IMR-90 (cell line): ENCODE results near the gene HMOX2. TPM values are rescaled to one million over a fixed set of nuclear protein-coding genes. Genes with fewer than 3 reads are reported as not detected.

ENCODE experiments used
- ATAC-seq: fragments of 200-7000 bp; cut with Tn5 transposase; 2 replicates; pipeline ENCODE4 v1.9.1; 2020; ENCODE audit warnings: low read depth, mild to moderate bottlenecking, moderate library complexity
- BruUV-seq: library from RNA; stranded (reverse); fragments of 400-500 nt; replicated peaks from 2 replicates; lab custom pipeline; 2021; lab: Mats Ljungman, UMichigan
- CTCF ChIA-PET: fragments of 300-600 bp; formaldehyde crosslinking; extraction: SDS; loops from one replicate; lab custom pipeline; 2021; ENCODE audit warnings: antibody characterized with exemption; lab: Yijun Ruan, JAX
- POLR2A ChIA-PET: fragments of 300-600 bp; sonication (Branson Sonifier 250); formaldehyde crosslinking; loops from one replicate; lab custom pipeline; 2022; ENCODE audit warnings: antibody characterized with exemption; ENCODE audit not compliant: unreplicated experiment; lab: Charles Lee
- DNase-seq: peaks from one replicate; pipeline ENCODE4 v3.0.0; 2013
- H2AFZ ChIP-seq: replicated peaks from 2 replicates; pipeline ENCODE3; 2013; ENCODE audit warnings: low read length, mild to moderate bottlenecking; ENCODE audit not compliant: poor library complexity
- H2AK5ac ChIP-seq: 2 replicates; pipeline ENCODE4 v1.6.1; 2013; ENCODE audit warnings: low read depth, low read length, inconsistent platforms
- H2AK9ac ChIP-seq: replicated peaks from 2 replicates; pipeline ENCODE3; 2013; ENCODE audit warnings: mild to moderate bottlenecking, low read depth, low read length, moderate library complexity; ENCODE audit not compliant: poor library complexity
- H2BK120ac ChIP-seq: 2 replicates; pipeline ENCODE4 v1.6.1; 2013; ENCODE audit warnings: low read depth, low read length, inconsistent platforms
- H2BK15ac ChIP-seq: 3 replicates; pipeline ENCODE4 v1.6.1; 2013; ENCODE audit warnings: low read depth, low read length, inconsistent platforms
- H2BK20ac ChIP-seq: 2 replicates; pipeline ENCODE4 v1.6.1; 2013; ENCODE audit warnings: low read depth, mild to moderate bottlenecking, inconsistent platforms, low read length, moderate library complexity
- H2BK5ac ChIP-seq: 2 replicates; pipeline ENCODE4 v1.6.1; 2013; ENCODE audit warnings: mild to moderate bottlenecking, low read depth, low read length, inconsistent platforms; ENCODE audit not compliant: poor library complexity, severe bottlenecking
- H3K14ac ChIP-seq: replicated peaks from 2 replicates; pipeline ENCODE4 v1.6.1; 2013; ENCODE audit warnings: low read depth, low read length, inconsistent platforms
- H3K18ac ChIP-seq: 2 replicates; pipeline ENCODE4 v1.6.1; 2013; ENCODE audit warnings: low read depth, low read length, control low read depth
- H3K23ac ChIP-seq: 2 replicates; pipeline ENCODE4 v1.6.1; 2013; ENCODE audit warnings: low read depth, low read length, inconsistent platforms
- H3K27ac ChIP-seq: 2 replicates; pipeline ENCODE4 v1.5.1; 2013; ENCODE audit warnings: mild to moderate bottlenecking, control low read depth, low read length; ENCODE audit not compliant: insufficient read depth
- H3K27me3 ChIP-seq: 2 replicates; pipeline ENCODE4 v1.6.1; 2013; ENCODE audit warnings: low read length; ENCODE audit not compliant: control insufficient read depth, insufficient read depth
- H3K36me3 ChIP-seq: 2 replicates; pipeline ENCODE4 v1.6.1; 2013; ENCODE audit warnings: low read length, mixed read lengths; ENCODE audit not compliant: control insufficient read depth, insufficient read depth
- H3K4ac ChIP-seq: 2 replicates; pipeline ENCODE4 v1.6.1; 2013; ENCODE audit warnings: low read depth, low read length, inconsistent platforms
- H3K4me1 ChIP-seq: 2 replicates; pipeline ENCODE4 v1.6.1; 2013; ENCODE audit warnings: low read length, mixed read lengths; ENCODE audit not compliant: control insufficient read depth, insufficient read depth
- H3K4me2 ChIP-seq: 2 replicates; pipeline ENCODE4 v1.6.1; 2013; ENCODE audit warnings: low read depth, mild to moderate bottlenecking, control low read depth, low read length, moderate library complexity
- H3K4me3 ChIP-seq: 2 replicates; pipeline ENCODE4 v1.5.1; 2013; ENCODE audit warnings: low read depth, mild to moderate bottlenecking, control low read depth, low read length, moderate library complexity; ENCODE audit not compliant: insufficient read depth
- H3K56ac ChIP-seq: 2 replicates; pipeline ENCODE4 v1.6.1; 2013; ENCODE audit warnings: low read length, inconsistent platforms; ENCODE audit not compliant: insufficient read depth; ENCODE audit errors: extremely low read depth
- H3K79me1 ChIP-seq, 2 experiments: 2 replicates each; pipeline ENCODE4 v1.6.1; 2013; ENCODE audit warnings: low read length in 2 of 2, inconsistent platforms in 1 of 2, low read depth in 1 of 2
- H3K9ac ChIP-seq: 2 replicates; pipeline ENCODE4 v1.6.1; 2013; ENCODE audit warnings: low read depth, low read length, control low read depth
- H3K9me1 ChIP-seq: 2 replicates; pipeline ENCODE4 v1.6.1; 2013; ENCODE audit warnings: low read length, inconsistent platforms; ENCODE audit not compliant: insufficient read depth
- H3K9me3 ChIP-seq: 2 replicates; pipeline ENCODE4 v1.6.1; 2013; ENCODE audit warnings: low read length; ENCODE audit not compliant: control insufficient read depth, insufficient read depth
- H4K20me1 ChIP-seq: 2 replicates; pipeline ENCODE4 v1.6.1; 2013; ENCODE audit warnings: low read length, inconsistent platforms; ENCODE audit not compliant: insufficient read depth
- H4K5ac ChIP-seq: 2 replicates; pipeline ENCODE4 v1.6.1; 2013; ENCODE audit warnings: mild to moderate bottlenecking, low read depth, low read length, control low read depth
- H4K8ac ChIP-seq, 2 experiments: 2 replicates each; pipeline ENCODE4 v1.6.1; 2013; ENCODE audit warnings: low read depth in 2 of 2, low read length in 2 of 2, control low read depth in 1 of 2, inconsistent platforms in 1 of 2
- H4K91ac ChIP-seq: 2 replicates; pipeline ENCODE4 v1.6.1; 2013; ENCODE audit warnings: low read depth, low read length, inconsistent platforms; ENCODE audit not compliant: insufficient read depth
- BHLHE40 ChIP-seq: fragments of 150-350 bp; IDR thresholded peaks from 2 replicates; pipeline ENCODE4 v1.6.1; 2016; ENCODE audit warnings: mild to moderate bottlenecking, low read depth, low read length
- CEBPB ChIP-seq: IDR thresholded peaks from 2 replicates; pipeline ENCODE4 v1.6.1; 2012; ENCODE audit warnings: low read depth, low read length, improper control_type of control experiment
- CHD1 ChIP-seq: IDR thresholded peaks from 2 replicates; pipeline ENCODE4 v1.6.1; 2012; ENCODE audit warnings: low read depth, low read length, improper control_type of control experiment
- CTCF ChIP-seq: conservative IDR thresholded peaks from 2 replicates; pipeline ENCODE4 v1.5.1; 2012; ENCODE audit warnings: mild to moderate bottlenecking, low read depth, low read length, improper control_type of control experiment
- ELK1 ChIP-seq: fragments of 150-350 bp; IDR thresholded peaks from 2 replicates; pipeline ENCODE4 v1.6.1; 2016; ENCODE audit warnings: low read depth, mild to moderate bottlenecking, low read length, moderate library complexity, borderline replicate concordance
- FOS ChIP-seq: fragments of 150-350 bp; IDR thresholded peaks from 2 replicates; pipeline ENCODE4 v1.6.1; 2016; ENCODE audit warnings: low read depth, low read length
- MAFK ChIP-seq: IDR thresholded peaks from 2 replicates; pipeline ENCODE4 v1.6.1; 2012; ENCODE audit warnings: low read depth, low read length, improper control_type of control experiment
- MAZ ChIP-seq: IDR thresholded peaks from 2 replicates; pipeline ENCODE4 v1.6.1; 2012; ENCODE audit warnings: low read depth, mild to moderate bottlenecking, low read length, improper control_type of control experiment, moderate library complexity, borderline replicate concordance
- MXI1 ChIP-seq: IDR thresholded peaks from 2 replicates; pipeline ENCODE4 v1.6.1; 2012; ENCODE audit warnings: low read depth, mild to moderate bottlenecking, low read length, moderate library complexity, borderline replicate concordance
- POLR2A ChIP-seq: IDR thresholded peaks from 2 replicates; pipeline ENCODE4 v1.6.1; 2012; ENCODE audit warnings: mild to moderate bottlenecking, low read depth, low read length
- RCOR1 ChIP-seq: IDR thresholded peaks from 2 replicates; pipeline ENCODE4 v1.6.1; 2012; ENCODE audit warnings: mild to moderate bottlenecking, low read length, improper control_type of control experiment; ENCODE audit not compliant: insufficient replicate concordance
- RFX5 ChIP-seq: IDR thresholded peaks from 2 replicates; pipeline ENCODE4 v1.8.0; 2012; ENCODE audit warnings: low read depth, mild to moderate bottlenecking, low read length, moderate library complexity
- SMC3 ChIP-seq: fragments of 150-350 bp; IDR thresholded peaks from 2 replicates; pipeline ENCODE4 v1.6.1; 2016; ENCODE audit warnings: low read depth, mild to moderate bottlenecking, antibody characterized with exemption, low read length, moderate library complexity
- WGBS, 2 experiments: methylation state at CpG; one replicate each; pipeline versions ENCODE4 v1.1.5 to v1.1.7; 2013; ENCODE audit warnings: missing lambda C conversion rate in 2 of 2; ENCODE audit not compliant: insufficient read length in 1 of 2; ENCODE audit errors: extremely low coverage in 2 of 2; 5-methylcytosine and 5-hydroxymethylcytosine counted together
- dilution Hi-C: fragments of 300-500 bp; cut with HindIII; formaldehyde crosslinking; loops from one replicate; pipeline ENCODE4 v1.14.3; 2018; ENCODE audit warnings: low sequenced_read_pairs; ENCODE audit not compliant: unreplicated experiment
- in situ Hi-C: fragments of 300-500 bp; cut with MboI; formaldehyde crosslinking; loops from 3 replicates; pipeline ENCODE4 v1.14.3; 2019; ENCODE audit warnings: low sequenced_read_pairs, inconsistent platforms, mixed read lengths
- intact Hi-C: fragments of 100-400 bp; cut with micrococcal nuclease; formaldehyde crosslinking; loops from 2 replicates; pipeline ENCODE4 v1.10.0; 2022
- polyA plus RNA-seq, 3 experiments: library from polyadenylated mRNA; depleted of rRNA; stranded (reverse); fragments of >200 nt; gene quantifications; 2 replicates each; pipeline ENCODE4 v1.2.3, GENCODE V29; 2012; ENCODE audit warnings: low replicate concordance in 1 of 3
- total RNA-seq: library from RNA; depleted of rRNA; stranded (reverse); fragments of >200 nt; gene quantifications from 2 replicates; pipeline ENCODE4 v1.2.3, GENCODE V29; 2012
- TF ChIP-seq, protein P1 (sequence below): fragments of 150-350 bp; IDR thresholded peaks from 2 replicates; pipeline ENCODE4 v1.6.1; 2017; ENCODE audit warnings: mild to moderate bottlenecking, antibody characterized with exemption, low read length, low read depth

Gene HMOX2
- total and polyA plus RNA-seq, 2 of the 4 experiments (the other 2 are of a cell fraction), result 93.9 to 98.8 TPM

DNA sequence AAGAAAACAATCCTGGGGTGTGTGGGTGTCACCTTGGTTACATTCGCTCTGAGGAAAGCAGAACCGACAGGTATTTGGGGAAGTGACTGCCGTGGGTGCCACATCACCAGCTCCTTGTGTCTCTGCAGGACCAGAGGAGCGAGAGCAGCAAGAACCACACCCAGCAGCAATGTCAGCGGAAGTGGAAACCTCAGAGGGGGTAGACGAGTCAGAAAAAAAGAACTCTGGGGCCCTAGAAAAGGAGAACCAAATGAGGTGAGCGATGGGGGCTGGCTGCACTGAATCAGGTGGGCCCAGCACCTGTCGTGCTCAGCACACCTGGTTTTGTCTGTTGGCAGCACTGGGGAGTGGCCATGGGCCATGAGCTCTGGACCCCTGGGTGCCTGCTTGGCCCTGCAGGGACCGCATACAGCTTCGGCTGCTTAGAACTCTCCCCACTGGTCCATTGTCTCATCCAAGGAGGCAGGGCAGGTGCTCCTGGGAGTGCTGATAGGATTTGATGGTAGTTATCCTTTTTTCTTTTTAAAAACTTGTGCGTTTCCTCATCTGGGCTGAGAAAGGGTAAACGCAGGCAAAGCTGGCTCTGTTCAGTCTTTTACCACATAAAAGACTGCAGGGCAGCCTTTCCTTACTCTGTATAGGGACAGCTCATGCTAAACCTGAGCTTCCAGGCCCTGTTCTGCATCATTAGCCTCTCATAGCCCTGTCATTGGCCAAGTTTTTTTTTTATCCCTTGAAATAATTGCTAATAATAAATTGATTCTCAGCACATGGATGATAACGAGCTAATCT lies 29.4 kb downstream of the HMOX2 start:
- Histone ChIP-seq H3K4ac (no peak overlapping the region; the same call in 1 of the 2 replicates), H3K4me3 (no peak overlapping the region), H3K9me1 (peaks cover 12% of the 10 kb centered on the region), H3K14ac (no peak overlapping the region), H3K23ac (no peak overlapping the region), H2AK5ac (no peak overlapping the region), H4K8ac (no peak overlapping the region), H3K79me1 (peaks cover 9 to 67% of the 10 kb centered on the region in 2 experiments), H2AK9ac (peak overlapping the region; percentile 51), H3K36me3 (peaks cover 31% of the 10 kb centered on the region), H3K27me3 (no peaks in the 10 kb centered on the region), H2BK120ac (no peak overlapping the region), H3K18ac (no peak overlapping the region), H4K5ac (no peak overlapping the region), H4K91ac (no peak overlapping the region), H2BK20ac (no peak overlapping the region), H4K20me1 (peaks cover 13% of the 10 kb centered on the region), H3K4me2 (no peak overlapping the region), H2AFZ (no peak overlapping the region), H3K4me1 (peaks cover 10% of the 10 kb centered on the region), H3K27ac (no peak overlapping the region), H3K9me3 (no peaks in the 10 kb centered on the region), H2BK15ac (no peak overlapping the region), H2BK5ac (no peak overlapping the region), H3K9ac (no peak overlapping the region), H3K56ac (no peak overlapping the region)
- ATAC-seq (no peak), DNase-seq (no peak)
- WGBS, 2 experiments, result 92% methylated on average over 4 of the region's 13 CpGs; no CpG with 5 or more reads in 1 of the 2 experiments
- ChIA-PET POLR2A (no interaction called here), CTCF (interaction anchor here (0.8 to 2.4 kb wide), 3 partner anchors 17 to 46 kb away, joined by 3 to 7 read pairs (median 4); no protein-coding TSS in a partner anchor)
- dilution Hi-C loops (no loop called here), in situ Hi-C loops (loop anchor here (25.0 kb wide), 1 partner anchor 457 kb away; the partner anchor contains the start of gene SEC14L5), intact Hi-C loops (loop anchor here (1.0 to 2.0 kb wide), 2 partner anchors 43 to 80 kb away; no protein-coding TSS in a partner anchor)
- no TSS peak for BruUV-seq
- no peak for TF ChIP-seq RFX5
- TF ChIP-seq FOS, result no peak
- no peak for TF ChIP-seq CHD1
- no peak for TF ChIP-seq MAZ
- TF ChIP-seq, protein P1, sequence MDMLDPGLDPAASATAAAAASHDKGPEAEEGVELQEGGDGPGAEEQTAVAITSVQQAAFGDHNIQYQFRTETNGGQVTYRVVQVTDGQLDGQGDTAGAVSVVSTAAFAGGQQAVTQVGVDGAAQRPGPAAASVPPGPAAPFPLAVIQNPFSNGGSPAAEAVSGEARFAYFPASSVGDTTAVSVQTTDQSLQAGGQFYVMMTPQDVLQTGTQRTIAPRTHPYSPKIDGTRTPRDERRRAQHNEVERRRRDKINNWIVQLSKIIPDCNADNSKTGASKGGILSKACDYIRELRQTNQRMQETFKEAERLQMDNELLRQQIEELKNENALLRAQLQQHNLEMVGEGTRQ, result no peak
- TF ChIP-seq MXI1, result no peak
- no peak for TF ChIP-seq ELK1
- no peak for TF ChIP-seq MAFK
- TF ChIP-seq BHLHE40, result no peak
- TF ChIP-seq CTCF, result no peak
- TF ChIP-seq CEBPB, result no peak
- no peak for TF ChIP-seq RCOR1
- TF ChIP-seq SMC3, result no peak
- TF ChIP-seq POLR2A, result no peak
